HepG2 (cell line): ENCODE results near the gene KRT38. TPM values are rescaled to one million over a fixed set of nuclear protein-coding genes. Genes with fewer than 3 reads are reported as not detected.

Source experiments
- ATAC-seq: fragments of 200-7000 bp; cut with Tn5 transposase; 3 replicates; pipeline ENCODE4 v1.9.1; 2020; ENCODE audit warnings: mild to moderate bottlenecking, moderate library complexity
- BruUV-seq: library from RNA; stranded (reverse); fragments of 400-500 nt; replicated peaks from 2 replicates; lab custom pipeline; 2021; lab: Mats Ljungman, UMichigan
- CTCF ChIA-PET: fragments of 300-600 bp; formaldehyde crosslinking; extraction: SDS; loops from one replicate; lab custom pipeline; 2021; ENCODE audit warnings: low total read pairs, inconsistent platforms, low intra/inter-chr PET ratio; lab: Yijun Ruan, JAX
- POLR2A ChIA-PET: fragments of 350-600 bp; sonication (Branson Sonifier 250); formaldehyde crosslinking; loops from one replicate; lab custom pipeline; 2020; ENCODE audit warnings: antibody characterized with exemption, inconsistent platforms; lab: Yijun Ruan, JAX
- DNase-seq: peaks from one replicate; pipeline ENCODE4 v3.0.0-alpha.2; 2015; ENCODE audit warnings: low spot score
- FAIRE-seq: peaks from 3 replicates; lab custom pipeline; 2011; peaks lifted over from hg19 to GRCh38; lab: Jason Lieb, UNC
- H2AFZ ChIP-seq: one replicate; pipeline ENCODE4 v1.6.1; 2011; ENCODE audit warnings: low read length, inconsistent platforms
- H3K27ac ChIP-seq: fragments of 300-600 bp; 3 replicates; pipeline ENCODE4 v1.8.0; 2011; ENCODE audit warnings: mixed run types, mild to moderate bottlenecking, mixed read lengths, low read length, inconsistent platforms; ENCODE audit not compliant: insufficient read depth; ENCODE audit errors: extremely low read length
- H3K27me3 ChIP-seq, 2 experiments: fragments of 200-600 bp in 1 of 2; 2 replicates in 1 of 2; 3 replicates in 1 of 2; pipeline versions ENCODE4 v1.6.0 to v1.8.0; 2011; ENCODE audit warnings: low read length in 2 of 2, mild to moderate bottlenecking in 2 of 2, moderate library complexity in 2 of 2, inconsistent platforms in 1 of 2; ENCODE audit not compliant: insufficient read depth in 2 of 2, control insufficient read depth in 1 of 2
- H3K36me3 ChIP-seq, 2 experiments: fragments of 200-600 bp in 1 of 2; replicated peaks in 1 of 2; 2 replicates in 1 of 2; 3 replicates in 1 of 2; pipeline versions ENCODE4 v1.5.1 to v1.8.0; 2011; ENCODE audit warnings: low read length in 2 of 2, inconsistent platforms in 1 of 2; ENCODE audit not compliant: insufficient read depth in 2 of 2, control insufficient read depth in 1 of 2
- H3K4me1 ChIP-seq: 2 replicates; pipeline ENCODE4 v1.5.1; 2012; ENCODE audit warnings: low read length, inconsistent platforms; ENCODE audit not compliant: insufficient read depth
- H3K4me2 ChIP-seq: 2 replicates; pipeline ENCODE4 v1.6.0; 2011; ENCODE audit warnings: low read depth, low read length, inconsistent platforms
- H3K4me3 ChIP-seq, 3 experiments: fragments of 200-600 bp in 1 of 3; sonication (generic), shearing (Covaris generic) in 1 of 3; replicated peaks in 1 of 3; 2 replicates each; pipeline ENCODE4 v1.5.1; 2011 to 2016; ENCODE audit warnings: low read length in 3 of 3, inconsistent platforms in 2 of 3, low read depth in 2 of 3, mild to moderate bottlenecking in 2 of 3, control low read depth in 1 of 3, mixed read lengths in 1 of 3; ENCODE audit not compliant: insufficient read depth in 1 of 3
- H3K79me2 ChIP-seq: one replicate; pipeline ENCODE4 v1.6.1; 2011; ENCODE audit warnings: low read length, inconsistent platforms; ENCODE audit not compliant: insufficient read depth
- H3K9ac ChIP-seq: 2 replicates; pipeline ENCODE4 v1.6.0; 2011; ENCODE audit warnings: mild to moderate bottlenecking, low read depth, low read length, inconsistent platforms; ENCODE audit not compliant: insufficient read depth
- H3K9me3 ChIP-seq: 2 replicates; pipeline ENCODE4 v1.5.1; 2012; ENCODE audit warnings: mild to moderate bottlenecking, low read length
- H4K20me1 ChIP-seq: 2 replicates; pipeline ENCODE4 v1.6.0; 2011; ENCODE audit warnings: inconsistent platforms, mild to moderate bottlenecking, low read length, moderate library complexity; ENCODE audit not compliant: insufficient read depth
- FOXP4 ChIP-seq: sonication (generic); formaldehyde crosslinking; IDR thresholded peaks from 2 replicates; pipeline ENCODE4 v1.4.0; 2020; ENCODE audit warnings: missing genetic modification reagents
- FUBP1 ChIP-seq: sonication (generic); formaldehyde crosslinking; IDR thresholded peaks from 2 replicates; pipeline ENCODE4 v1.5.1; 2020; ENCODE audit warnings: missing genetic modification reagents, mild to moderate bottlenecking, borderline replicate concordance
- HES4 ChIP-seq: sonication (generic); formaldehyde crosslinking; IDR thresholded peaks from 2 replicates; pipeline ENCODE4 v1.9.0; 2021; ENCODE audit warnings: mild to moderate bottlenecking, missing genetic modification reagents, borderline replicate concordance
- ZXDC ChIP-seq: sonication (generic); formaldehyde crosslinking; IDR thresholded peaks from 2 replicates; pipeline ENCODE4 v1.5.0; 2020; ENCODE audit warnings: mild to moderate bottlenecking, missing genetic modification reagents
- WGBS: methylation state at CpG from one replicate; pipeline ENCODE4 v1.1.6; 2017; ENCODE audit warnings: low lambda C conversion rate; 5-methylcytosine and 5-hydroxymethylcytosine counted together
- in situ Hi-C: cut with HindIII; loops from 2 replicates; pipeline ENCODE4 v1.10.0; 2017; ENCODE audit warnings: low pct_unique_long_range_greater_than_20kb; ENCODE audit not compliant: extremely low pct_ligation_motif_present
- intact Hi-C: fragments of 100-400 bp; cut with micrococcal nuclease; formaldehyde crosslinking; loops from one replicate; pipeline ENCODE4 v1.10.0; 2022; ENCODE audit not compliant: unreplicated experiment
- polyA plus RNA-seq, 8 experiments: library from polyadenylated mRNA; depleted of rRNA in 3 of 8; stranded (reverse) in 7 of 8; unstranded in 1 of 8; fragments of >200 nt; fragmentation: Illumina TruSeq in 4 of 8; extraction: Trizol in 4 of 8; gene quantifications; 2 replicates each; pipeline versions ENCODE4 v1.2.1 to v1.2.3, GENCODE V29; 2011 to 2016; ENCODE audit warnings: low read depth in 4 of 8, missing spikeins in 1 of 8, mixed read lengths in 1 of 8; ENCODE audit not compliant: insufficient read depth in 1 of 8
- total RNA-seq, 5 experiments: library from RNA; depleted of rRNA; stranded (reverse); fragments of >200 nt; fragmentation: Illumina TruSeq; extraction: Trizol; gene quantifications; 2 replicates each; pipeline ENCODE4 v1.2.3, GENCODE V29; 2016; ENCODE audit warnings: low read depth in 1 of 5
- TF ChIP-seq, protein P1 (sequence below): sonication (generic); formaldehyde crosslinking; IDR thresholded peaks from 2 replicates; pipeline ENCODE4 v1.4.0; 2020; ENCODE audit warnings: mild to moderate bottlenecking, missing genetic modification reagents
- TF ChIP-seq, protein P2 (sequence below): sonication (generic); formaldehyde crosslinking; IDR thresholded peaks from one replicate; pipeline ENCODE4 v1.5.1; 2020; ENCODE audit warnings: mild to moderate bottlenecking, missing genetic modification reagents; ENCODE audit errors: not compliant biosample characterization

KRT38 gene
- total and polyA plus RNA-seq, 2 of the 13 experiments (the other 11 are each of a cell fraction or from before 2014, with no cell fraction given), result not detected

DNA sequence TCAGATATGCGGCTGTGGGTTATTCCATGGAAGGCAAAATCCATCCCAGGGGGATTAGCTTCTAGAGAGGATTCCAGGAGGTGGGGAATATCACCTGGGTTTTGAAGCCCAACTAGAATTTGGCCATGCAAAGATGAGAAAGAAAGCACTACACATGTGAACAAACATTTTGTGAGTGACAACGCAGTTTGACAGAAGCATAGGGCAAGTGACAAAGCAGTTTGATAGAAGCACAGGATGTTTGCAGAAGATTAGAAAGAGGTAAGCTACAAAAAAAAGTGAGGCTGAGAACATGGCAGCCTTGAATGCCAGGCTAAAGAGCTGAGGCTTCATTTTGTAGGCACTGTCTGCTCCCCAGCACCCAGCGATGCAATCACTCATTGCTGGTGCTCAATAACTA lies 12.3 kb upstream of the KRT38 start:
- Histone ChIP-seq H3K79me2 (no peaks in the 10 kb centered on the region), H3K27ac (no peak overlapping the region), H3K9me3 (no peaks in the 10 kb centered on the region), H3K36me3 (no peaks in the 10 kb centered on the region), H3K4me1 (no peaks in the 10 kb centered on the region), H4K20me1 (no peaks in the 10 kb centered on the region), H3K27me3 (peaks cover 0 to 4% of the 10 kb centered on the region in 2 experiments; a peak in 1 of 5 replicates), H3K4me2 (no peak overlapping the region), H2AFZ (no peak overlapping the region), H3K4me3 (no peak overlapping the region), H3K9ac (no peak overlapping the region)
- BruUV-seq, result no TSS peak
- intact Hi-C loops (no loop called here), in situ Hi-C loops (no loop called here)
- ChIA-PET CTCF (no interaction called here), POLR2A (no interaction called here)
- ATAC-seq (no peak), FAIRE-seq (no peak), DNase-seq (no peak)
- WGBS, result 25% methylated on average over 3 of the region's 3 CpGs
- TF ChIP-seq ZXDC (CRISPR knock-in tag), result no peak
- no peak for TF ChIP-seq FOXP4
- TF ChIP-seq, protein P1, sequence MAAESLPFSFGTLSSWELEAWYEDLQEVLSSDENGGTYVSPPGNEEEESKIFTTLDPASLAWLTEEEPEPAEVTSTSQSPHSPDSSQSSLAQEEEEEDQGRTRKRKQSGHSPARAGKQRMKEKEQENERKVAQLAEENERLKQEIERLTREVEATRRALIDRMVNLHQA (CRISPR knock-in tag), result no peak
- TF ChIP-seq, protein P2, sequence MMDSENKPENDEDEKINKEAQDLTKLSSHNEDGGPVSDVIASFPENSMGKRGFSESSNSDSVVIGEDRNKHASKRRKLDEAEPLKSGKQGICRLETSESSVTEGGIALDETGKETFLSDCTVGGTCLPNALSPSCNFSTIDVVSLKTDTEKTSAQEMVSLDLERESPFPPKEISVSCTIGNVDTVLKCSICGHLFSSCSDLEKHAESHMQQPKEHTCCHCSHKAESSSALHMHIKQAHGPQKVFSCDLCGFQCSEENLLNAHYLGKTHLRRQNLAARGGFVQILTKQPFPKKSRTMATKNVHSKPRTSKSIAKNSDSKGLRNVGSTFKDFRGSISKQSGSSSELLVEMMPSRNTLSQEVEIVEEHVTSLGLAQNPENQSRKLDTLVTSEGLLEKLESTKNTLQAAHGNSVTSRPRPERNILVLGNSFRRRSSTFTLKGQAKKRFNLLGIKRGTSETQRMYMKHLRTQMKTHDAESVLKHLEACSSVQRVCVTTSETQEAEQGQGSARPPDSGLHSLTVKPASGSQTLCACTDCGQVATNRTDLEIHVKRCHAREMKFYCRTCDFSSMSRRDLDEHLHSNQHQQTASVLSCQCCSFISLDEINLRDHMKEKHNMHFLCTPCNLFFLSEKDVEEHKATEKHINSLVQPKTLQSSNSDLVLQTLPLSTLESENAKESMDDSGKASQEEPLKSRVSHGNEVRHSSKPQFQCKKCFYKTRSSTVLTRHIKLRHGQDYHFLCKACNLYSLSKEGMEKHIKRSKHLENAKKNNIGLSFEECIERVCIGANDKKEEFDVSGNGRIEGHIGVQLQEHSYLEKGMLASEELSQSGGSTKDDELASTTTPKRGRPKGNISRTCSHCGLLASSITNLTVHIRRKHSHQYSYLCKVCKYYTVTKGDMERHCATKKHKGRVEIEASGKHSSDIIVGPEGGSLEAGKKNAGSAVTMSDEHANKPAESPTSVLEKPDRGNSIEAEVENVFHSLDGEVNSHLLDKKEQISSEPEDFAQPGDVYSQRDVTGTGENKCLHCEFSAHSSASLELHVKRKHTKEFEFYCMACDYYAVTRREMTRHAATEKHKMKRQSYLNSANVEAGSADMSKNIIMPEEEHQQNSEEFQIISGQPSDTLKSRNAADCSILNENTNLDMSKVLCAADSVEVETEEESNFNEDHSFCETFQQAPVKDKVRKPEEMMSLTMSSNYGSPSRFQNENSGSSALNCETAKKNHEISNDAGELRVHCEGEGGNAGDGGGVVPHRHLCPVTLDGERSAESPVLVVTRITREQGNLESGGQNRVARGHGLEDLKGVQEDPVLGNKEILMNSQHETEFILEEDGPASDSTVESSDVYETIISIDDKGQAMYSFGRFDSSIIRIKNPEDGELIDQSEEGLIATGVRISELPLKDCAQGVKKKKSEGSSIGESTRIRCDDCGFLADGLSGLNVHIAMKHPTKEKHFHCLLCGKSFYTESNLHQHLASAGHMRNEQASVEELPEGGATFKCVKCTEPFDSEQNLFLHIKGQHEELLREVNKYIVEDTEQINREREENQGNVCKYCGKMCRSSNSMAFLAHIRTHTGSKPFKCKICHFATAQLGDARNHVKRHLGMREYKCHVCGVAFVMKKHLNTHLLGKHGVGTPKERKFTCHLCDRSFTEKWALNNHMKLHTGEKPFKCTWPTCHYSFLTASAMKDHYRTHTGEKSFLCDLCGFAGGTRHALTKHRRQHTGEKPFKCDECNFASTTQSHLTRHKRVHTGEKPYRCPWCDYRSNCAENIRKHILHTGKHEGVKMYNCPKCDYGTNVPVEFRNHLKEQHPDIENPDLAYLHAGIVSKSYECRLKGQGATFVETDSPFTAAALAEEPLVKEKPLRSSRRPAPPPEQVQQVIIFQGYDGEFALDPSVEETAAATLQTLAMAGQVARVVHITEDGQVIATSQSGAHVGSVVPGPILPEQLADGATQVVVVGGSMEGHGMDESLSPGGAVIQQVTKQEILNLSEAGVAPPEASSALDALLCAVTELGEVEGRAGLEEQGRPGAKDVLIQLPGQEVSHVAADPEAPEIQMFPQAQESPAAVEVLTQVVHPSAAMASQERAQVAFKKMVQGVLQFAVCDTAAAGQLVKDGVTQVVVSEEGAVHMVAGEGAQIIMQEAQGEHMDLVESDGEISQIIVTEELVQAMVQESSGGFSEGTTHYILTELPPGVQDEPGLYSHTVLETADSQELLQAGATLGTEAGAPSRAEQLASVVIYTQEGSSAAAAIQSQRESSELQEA (CRISPR knock-in tag), result no peak
- no peak for TF ChIP-seq HES4 (CRISPR knock-in tag)
- no peak for TF ChIP-seq FUBP1 (CRISPR knock-in tag)
